KMS-11 (cell line): ENCODE results near the gene FAM111A.

ENCODE experiments used
- H2AFZ ChIP-seq: fragments of 200-600 bp; sonication (generic); 2 replicates; pipeline ENCODE4 v1.6.1; 2016; ENCODE audit warnings: antibody characterized with exemption, mixed run types, low read depth
- H3K27ac ChIP-seq: fragments of 200-600 bp; sonication (generic); 2 replicates; pipeline ENCODE4 v1.6.1; 2016; ENCODE audit warnings: mild to moderate bottlenecking, mixed run types
- H3K27me3 ChIP-seq: fragments of 200-600 bp; sonication (generic); 2 replicates; pipeline ENCODE4 v1.6.1; 2017; ENCODE audit warnings: mild to moderate bottlenecking, low read depth, mixed run types, moderate library complexity; ENCODE audit not compliant: insufficient read depth
- H3K36me3 ChIP-seq: fragments of 200-600 bp; sonication (generic); 2 replicates; pipeline ENCODE4 v1.6.1; 2017; ENCODE audit warnings: mild to moderate bottlenecking, mixed run types; ENCODE audit not compliant: insufficient read depth
- H3K4me1 ChIP-seq: fragments of 200-600 bp; sonication (generic); 2 replicates; pipeline ENCODE4 v1.6.1; 2016; ENCODE audit warnings: mild to moderate bottlenecking, low read depth, mixed run types; ENCODE audit not compliant: poor library complexity, severe bottlenecking
- H3K4me2 ChIP-seq: fragments of 200-600 bp; sonication (generic); 2 replicates; pipeline ENCODE4 v1.7.0; 2016; ENCODE audit warnings: mild to moderate bottlenecking, mixed run types
- H3K4me3 ChIP-seq: fragments of 200-600 bp; sonication (generic); IDR thresholded peaks from 2 replicates; pipeline ENCODE4 v1.6.1; 2017; ENCODE audit warnings: low read depth, low read length, mixed read lengths; ENCODE audit not compliant: insufficient read depth
- H3K79me2 ChIP-seq: fragments of 200-600 bp; sonication (generic); 2 replicates; pipeline ENCODE4 v1.6.1; 2016; ENCODE audit warnings: low read depth, mixed run types; ENCODE audit not compliant: insufficient read depth
- H3K9ac ChIP-seq: fragments of 200-600 bp; sonication (generic); 2 replicates; pipeline ENCODE4 v1.6.1; 2016; ENCODE audit warnings: mild to moderate bottlenecking, mixed run types
- H4K20me1 ChIP-seq: fragments of 200-600 bp; sonication (generic); 2 replicates; pipeline ENCODE4 v1.6.1; 2016; ENCODE audit warnings: mild to moderate bottlenecking, mixed run types; ENCODE audit not compliant: insufficient read depth
- CTCF ChIP-seq: fragments of 200-600 bp; sonication (generic); conservative IDR thresholded peaks from 2 replicates; pipeline ENCODE4 v1.6.1; 2017; ENCODE audit warnings: low read depth, mild to moderate bottlenecking, antibody characterized with exemption, low read length, moderate library complexity, mixed read lengths

The FAM111A gene

GRCh38 chr11:59196777-59197176, 54.1 kb downstream of the FAM111A start:
- H3K27me3 ChIP-seq = no peaks in the 10 kb centered on the region
- H3K79me2 ChIP-seq = no peaks in the 10 kb centered on the region
- H3K36me3 ChIP-seq = no peaks in the 10 kb centered on the region
- no peak overlapping the region for H3K9ac ChIP-seq
- no peak for TF ChIP-seq CTCF
- H3K4me3 ChIP-seq = no peak overlapping the region
- H3K27ac ChIP-seq = no peak overlapping the region
- peaks cover 26% of the 10 kb centered on the region for H3K4me1 ChIP-seq
- no peaks in the 10 kb centered on the region for H4K20me1 ChIP-seq
- no peak overlapping the region for H3K4me2 ChIP-seq
- no peak overlapping the region for H2AFZ ChIP-seq

- no peaks in the 10 kb centered on the region for H3K36me3 ChIP-seq
- no peak overlapping the region for H3K4me3 ChIP-seq
- no peak overlapping the region for H3K27ac ChIP-seq
- H3K4me1 ChIP-seq = peaks cover 26% of the 10 kb centered on the region
- no peak overlapping the region for H3K9ac ChIP-seq
- no peak overlapping the region for H3K4me2 ChIP-seq
- TF ChIP-seq CTCF = no peak
- H2AFZ ChIP-seq = no peak overlapping the region
- H4K20me1 ChIP-seq = no peaks in the 10 kb centered on the region
- H3K79me2 ChIP-seq = no peaks in the 10 kb centered on the region
- H3K27me3 ChIP-seq = no peaks in the 10 kb centered on the region
Measured at GRCh38 chr11:59197991-59198390, 55.3 kb downstream of the FAM111A start.

GRCh38 chr11:59198726-59199125, 56.1 kb downstream of the FAM111A start:
- no peak overlapping the region for H3K4me3 ChIP-seq
- H3K79me2 ChIP-seq = no peaks in the 10 kb centered on the region
- H4K20me1 ChIP-seq = no peaks in the 10 kb centered on the region
- TF ChIP-seq CTCF = no peak
- no peak overlapping the region for H3K4me2 ChIP-seq
- no peaks in the 10 kb centered on the region for H3K36me3 ChIP-seq
- no peak overlapping the region for H2AFZ ChIP-seq
- no peak overlapping the region for H3K9ac ChIP-seq
- H3K27me3 ChIP-seq = no peaks in the 10 kb centered on the region
- no peak overlapping the region for H3K27ac ChIP-seq
- H3K4me1 ChIP-seq = peaks cover 26% of the 10 kb centered on the region

- H3K27me3 ChIP-seq = no peaks in the 10 kb centered on the region
- no peaks in the 10 kb centered on the region for H3K79me2 ChIP-seq
- peak overlapping the region; percentile 47 for H2AFZ ChIP-seq
- no peak for TF ChIP-seq CTCF
- H3K4me2 ChIP-seq = peak overlapping the region; percentile 69
- H4K20me1 ChIP-seq = no peaks in the 10 kb centered on the region
- H3K4me3 ChIP-seq = no peak overlapping the region
- peak overlapping the region; percentile 50; the same call in 1 of the 2 replicates for H3K9ac ChIP-seq
- H3K36me3 ChIP-seq = no peaks in the 10 kb centered on the region
- peak overlapping the region; percentile 64 for H3K27ac ChIP-seq
- H3K4me1 ChIP-seq = peaks cover 26% of the 10 kb centered on the region
Measured at GRCh38 chr11:59199546-59200422, 57.1 kb downstream of the FAM111A start.
